ENCODE results near the gene OR2L2.

DNA sequence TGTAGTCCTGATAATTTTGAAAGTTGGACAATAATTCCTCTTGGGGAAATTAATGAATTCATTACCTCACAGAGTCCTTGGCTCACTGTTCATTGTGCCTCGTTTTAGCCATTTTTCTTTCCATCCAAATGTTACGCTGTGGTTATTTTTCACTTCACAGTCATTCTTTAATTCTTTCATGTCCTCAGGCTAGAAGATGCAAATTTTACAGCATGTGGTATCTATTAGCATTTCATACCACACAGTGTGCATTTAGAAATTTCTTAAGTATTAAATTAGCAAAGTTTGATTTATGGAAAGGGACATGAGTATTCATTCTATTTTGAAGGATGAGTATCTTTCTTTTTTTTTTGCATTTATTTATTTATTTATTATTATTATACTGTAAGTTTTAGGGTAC is 35.2 kb downstream of the OR2L2 start:
- TF ChIP-seq POLR2A (IDR thresholded peaks at IDR 0.05) = no peak
- no peak for TF ChIP-seq CTCF (IDR thresholded peaks at IDR 0.05)
